HCT116 (cell line): ENCODE measurements around the gene TYW5. TPM values are rescaled to one million over a fixed set of nuclear protein-coding genes. Genes with fewer than 3 reads are reported as not detected.

Experiments
- ATAC-seq: fragments of 200-7000 bp; cut with Tn5 transposase; 2 replicates; pipeline ENCODE4 v1.9.1; 2020; ENCODE audit warnings: mild to moderate bottlenecking, moderate library complexity
- BruUV-seq: library from RNA; stranded (reverse); fragments of 400-500 nt; replicated peaks from 2 replicates; lab custom pipeline; 2021; lab: Mats Ljungman, UMichigan
- CTCF ChIA-PET: fragments of 300-600 bp; sonication (Branson Sonifier 250); formaldehyde crosslinking; loops from one replicate; lab custom pipeline; 2021; ENCODE audit warnings: antibody characterized with exemption; lab: Charles Lee
- POLR2A ChIA-PET: fragments of 300-600, 350-600 bp; sonication (Branson Sonifier 250); formaldehyde crosslinking; loops from one replicate; lab custom pipeline; 2021; ENCODE audit warnings: antibody characterized with exemption; lab: Charles Lee
- RAD21 ChIA-PET, 2 experiments: fragments of 300-600 bp; sonication (Branson Sonifier 250); formaldehyde crosslinking; loops; one replicate each; lab custom pipeline; 2023; ENCODE audit warnings: low total read pairs in 2 of 2; ENCODE audit not compliant: uncharacterized antibody in 2 of 2, unreplicated experiment in 2 of 2, low non-redundant PET in 1 of 2; lab: Charles Lee
- DNase-seq: peaks from one replicate; pipeline ENCODE4 v3.0.0-alpha.2; 2010; ENCODE audit warnings: low read depth, low spot score
- H2AFZ ChIP-seq: fragments of 200-600 bp; shearing (Covaris generic), sonication (generic); 2 replicates; pipeline ENCODE4 v1.6.1; 2017; ENCODE audit warnings: low read depth, mixed run types, mixed read lengths, antibody characterized with exemption, low read length; ENCODE audit not compliant: poor library complexity, severe bottlenecking
- H3K27ac ChIP-seq: 2 replicates; pipeline ENCODE4 v1.5.1; 2012; ENCODE audit warnings: low read depth, low read length
- H3K27me3 ChIP-seq: fragments of 200-600 bp; sonication (generic); 2 replicates; pipeline ENCODE4 v1.6.1; 2016; ENCODE audit warnings: mixed run types, low read length, mixed read lengths; ENCODE audit not compliant: insufficient read depth
- H3K36me3 ChIP-seq, 2 experiments: fragments of 200-500 bp in 1 of 2; fragments of 200-600 bp in 1 of 2; sonication (Bioruptor generic) in 1 of 2; sonication (generic) in 1 of 2; 2 replicates each; pipeline versions ENCODE4 v1.5.1 to v1.6.1; 2014 to 2016; ENCODE audit warnings: low read length in 2 of 2, inconsistent platforms in 1 of 2, mixed read lengths in 1 of 2, mixed run types in 1 of 2; ENCODE audit not compliant: insufficient read depth in 2 of 2, control insufficient read depth in 1 of 2
- H3K4me1 ChIP-seq, 2 experiments: fragments of 200-600 bp in 1 of 2; sonication (generic) in 1 of 2; 2 replicates each; pipeline versions ENCODE4 v1.5.1 to v1.6.1; 2012 to 2017; ENCODE audit warnings: low read length in 2 of 2, inconsistent platforms in 1 of 2, mild to moderate bottlenecking in 1 of 2, mixed read lengths in 1 of 2, mixed run types in 1 of 2, moderate library complexity in 1 of 2; ENCODE audit not compliant: insufficient read depth in 2 of 2, control insufficient read depth in 1 of 2
- H3K4me2 ChIP-seq: fragments of 200-600 bp; sonication (generic); 2 replicates; pipeline ENCODE4 v1.6.1; 2017; ENCODE audit warnings: mixed run types, low read length, mixed read lengths
- H3K4me3 ChIP-seq, 2 experiments: fragments of 200-600 bp in 1 of 2; sonication (generic) in 1 of 2; replicated peaks in 1 of 2; 2 replicates each; pipeline ENCODE4 v1.5.1; 2011 to 2016; ENCODE audit warnings: low read length in 2 of 2, control low read depth in 1 of 2, low read depth in 1 of 2, mild to moderate bottlenecking in 1 of 2, mixed read lengths in 1 of 2, mixed run types in 1 of 2
- H3K79me2 ChIP-seq: fragments of 200-600 bp; sonication (generic); 2 replicates; pipeline ENCODE4 v1.6.1; 2017; ENCODE audit warnings: mild to moderate bottlenecking, mixed run types, low read length, moderate library complexity, mixed read lengths; ENCODE audit not compliant: insufficient read depth
- H3K9ac ChIP-seq: fragments of 200-600 bp; sonication (generic); 2 replicates; pipeline ENCODE4 v1.6.1; 2016; ENCODE audit warnings: low read length, mixed read lengths
- H3K9me2 ChIP-seq: fragments of 200-600 bp; sonication (generic), shearing (Covaris generic); 2 replicates; pipeline ENCODE4 v1.6.1; 2017; ENCODE audit warnings: mixed run types, mild to moderate bottlenecking, moderate library complexity; ENCODE audit not compliant: insufficient read depth
- H3K9me3 ChIP-seq, 2 experiments: fragments of 200-500 bp in 1 of 2; fragments of 200-600 bp in 1 of 2; sonication (Bioruptor generic) in 1 of 2; sonication (generic) in 1 of 2; 2 replicates each; pipeline ENCODE4 v1.6.1; 2014 to 2017; ENCODE audit warnings: low read length in 2 of 2, mixed read lengths in 2 of 2, inconsistent platforms in 1 of 2, low read depth in 1 of 2, mild to moderate bottlenecking in 1 of 2, mixed run types in 1 of 2, moderate library complexity in 1 of 2; ENCODE audit not compliant: control insufficient read depth in 1 of 2, insufficient read depth in 1 of 2
- H4K20me1 ChIP-seq: fragments of 200-600 bp; sonication (generic), shearing (Covaris generic); 2 replicates; pipeline ENCODE4 v1.6.1; 2017; ENCODE audit warnings: mixed run types, mild to moderate bottlenecking, moderate library complexity; ENCODE audit not compliant: insufficient read depth
- EGR1 ChIP-seq: IDR thresholded peaks from 2 replicates; pipeline ENCODE4 v1.6.1; 2012; ENCODE audit warnings: low read depth
- FOSL1 ChIP-seq: IDR thresholded peaks from 2 replicates; pipeline ENCODE4 v1.6.1; 2012; ENCODE audit warnings: low read depth
- JUND ChIP-seq: IDR thresholded peaks from 2 replicates; pipeline ENCODE4 v1.6.1; 2012
- SIN3A ChIP-seq: IDR thresholded peaks from 2 replicates; pipeline ENCODE4 v1.6.1; 2012; ENCODE audit warnings: low read depth
- TCF7L2 ChIP-seq: IDR thresholded peaks from 2 replicates; pipeline ENCODE4 v1.7.0; 2011; ENCODE audit warnings: borderline replicate concordance, inconsistent platforms; ENCODE audit not compliant: insufficient read depth, insufficient read length; ENCODE audit errors: extremely low read depth
- ZFX ChIP-seq: fragments of 450-650 bp; IDR thresholded peaks from 2 replicates; pipeline ENCODE4 v1.6.1; 2017
- intact Hi-C: fragments of 100-400 bp; cut with micrococcal nuclease; formaldehyde crosslinking; loops from 2 replicates; pipeline ENCODE4 v1.10.0; 2022
- total RNA-seq: library from RNA; stranded (reverse); gene quantifications from one replicate; pipeline ENCODE4 v1.2.1, GENCODE V29; 2021; ENCODE audit not compliant: unreplicated experiment
- TF ChIP-seq, protein P1 (sequence below): IDR thresholded peaks from 2 replicates; pipeline ENCODE4 v1.6.1; 2012
- TF ChIP-seq, protein P2 (sequence below): IDR thresholded peaks from 2 replicates; pipeline ENCODE4 v1.6.1; 2012
- TF ChIP-seq, protein P3 (sequence below): IDR thresholded peaks from 2 replicates; pipeline ENCODE4 v1.6.1; 2012; ENCODE audit warnings: low read depth

Gene TYW5
- total RNA-seq, 1 experiment from 2014 or later, result 7.7 TPM

DNA sequence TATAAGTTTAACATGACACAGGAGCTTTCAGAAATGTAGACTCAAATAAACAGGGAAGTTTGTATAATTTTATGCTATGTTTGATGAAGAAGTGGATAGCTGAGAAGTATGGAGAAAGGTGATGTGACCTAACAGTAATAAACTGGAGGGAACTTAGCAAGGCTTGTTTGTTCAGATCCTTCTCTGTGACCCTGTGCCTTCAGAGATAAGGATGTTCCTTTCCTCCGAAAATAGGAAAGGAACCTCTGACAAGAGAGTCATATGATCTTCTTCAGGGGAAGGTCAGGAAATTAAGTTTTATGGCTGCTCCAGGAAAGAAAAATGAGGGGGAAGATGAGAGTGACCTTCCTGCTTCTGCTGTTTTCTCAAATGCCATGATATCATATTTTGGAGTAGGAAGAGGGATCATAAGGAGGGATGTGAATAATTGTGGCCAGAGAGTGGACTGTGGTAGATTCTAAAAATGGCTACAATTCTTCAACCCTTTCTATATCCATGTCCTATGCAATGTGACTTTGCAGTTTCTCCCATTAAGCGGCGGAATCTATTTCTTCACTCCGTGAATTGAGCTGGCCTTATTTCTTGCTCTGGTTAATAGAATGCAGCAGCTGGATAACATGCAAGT, 52.7 kb downstream of the TYW5 start:
- ChIA-PET POLR2A (no interaction called here), RAD21 (no interaction called here), CTCF (no interaction called here)
- H3K79me2 ChIP-seq, result no peaks in the 10 kb centered on the region
- no peaks in the 10 kb centered on the region for H3K4me1 ChIP-seq
- H2AFZ ChIP-seq, result no peak overlapping the region
- TF ChIP-seq EGR1 (no peak), FOSL1 (no peak)
- H3K9me2 ChIP-seq, result no peaks in the 10 kb centered on the region
- DNase-seq, result no peak
- no peak for ATAC-seq
- no peaks in the 10 kb centered on the region for H3K27me3 ChIP-seq
- no peak overlapping the region for H3K9ac ChIP-seq
- H3K27ac ChIP-seq, result no peak overlapping the region
- no peak overlapping the region for H3K4me3 ChIP-seq
- intact Hi-C loops, result no loop called here
- H3K4me2 ChIP-seq, result no peak overlapping the region
- no TSS peak for BruUV-seq
- H4K20me1 ChIP-seq, result no peaks in the 10 kb centered on the region
- no peaks in the 10 kb centered on the region for H3K9me3 ChIP-seq
- no peaks in the 10 kb centered on the region for H3K36me3 ChIP-seq

DNA sequence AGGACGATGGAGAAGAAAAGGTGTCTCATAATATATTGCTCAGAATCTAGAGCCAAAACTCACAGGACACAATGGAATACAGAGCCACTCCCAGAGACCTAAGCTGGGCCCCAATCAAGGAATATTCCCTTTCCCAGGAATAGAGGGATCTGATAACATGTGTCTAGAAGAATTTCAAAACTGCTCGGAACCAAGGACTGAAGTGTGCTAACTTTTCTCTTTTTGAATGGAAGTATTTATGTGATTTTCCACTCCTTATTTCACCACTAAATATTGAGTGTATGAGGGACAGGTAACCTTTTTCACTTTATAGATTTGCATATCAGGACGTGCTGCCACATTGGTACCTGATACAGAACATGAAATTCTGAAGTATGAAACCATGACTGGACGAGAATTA, 53.3 kb downstream of the TYW5 start:
- Histone ChIP-seq H3K4me1 (no peaks in the 10 kb centered on the region), H3K36me3 (no peaks in the 10 kb centered on the region), H3K9me3 (no peaks in the 10 kb centered on the region), H3K4me3 (no peak overlapping the region), H3K79me2 (no peaks in the 10 kb centered on the region), H4K20me1 (no peaks in the 10 kb centered on the region), H3K27me3 (no peaks in the 10 kb centered on the region), H2AFZ (no peak overlapping the region), H3K9me2 (no peaks in the 10 kb centered on the region), H3K27ac (no peak overlapping the region), H3K4me2 (no peak overlapping the region), H3K9ac (no peak overlapping the region)
- ChIA-PET CTCF (no interaction called here), POLR2A (no interaction called here), RAD21 (no interaction called here)
- DNase-seq (no peak), ATAC-seq (no peak)
- no TSS peak for BruUV-seq
- intact Hi-C loops, result no loop called here
- TF ChIP-seq, protein P1, sequence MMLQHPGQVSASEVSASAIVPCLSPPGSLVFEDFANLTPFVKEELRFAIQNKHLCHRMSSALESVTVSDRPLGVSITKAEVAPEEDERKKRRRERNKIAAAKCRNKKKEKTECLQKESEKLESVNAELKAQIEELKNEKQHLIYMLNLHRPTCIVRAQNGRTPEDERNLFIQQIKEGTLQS, result no peak
- TF ChIP-seq, protein P2, sequence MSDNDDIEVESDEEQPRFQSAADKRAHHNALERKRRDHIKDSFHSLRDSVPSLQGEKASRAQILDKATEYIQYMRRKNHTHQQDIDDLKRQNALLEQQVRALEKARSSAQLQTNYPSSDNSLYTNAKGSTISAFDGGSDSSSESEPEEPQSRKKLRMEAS, result no peak
- TF ChIP-seq SIN3A (no peak), TCF7L2 (no peak), JUND (no peak), ZFX (no peak)
- TF ChIP-seq, protein P3, sequence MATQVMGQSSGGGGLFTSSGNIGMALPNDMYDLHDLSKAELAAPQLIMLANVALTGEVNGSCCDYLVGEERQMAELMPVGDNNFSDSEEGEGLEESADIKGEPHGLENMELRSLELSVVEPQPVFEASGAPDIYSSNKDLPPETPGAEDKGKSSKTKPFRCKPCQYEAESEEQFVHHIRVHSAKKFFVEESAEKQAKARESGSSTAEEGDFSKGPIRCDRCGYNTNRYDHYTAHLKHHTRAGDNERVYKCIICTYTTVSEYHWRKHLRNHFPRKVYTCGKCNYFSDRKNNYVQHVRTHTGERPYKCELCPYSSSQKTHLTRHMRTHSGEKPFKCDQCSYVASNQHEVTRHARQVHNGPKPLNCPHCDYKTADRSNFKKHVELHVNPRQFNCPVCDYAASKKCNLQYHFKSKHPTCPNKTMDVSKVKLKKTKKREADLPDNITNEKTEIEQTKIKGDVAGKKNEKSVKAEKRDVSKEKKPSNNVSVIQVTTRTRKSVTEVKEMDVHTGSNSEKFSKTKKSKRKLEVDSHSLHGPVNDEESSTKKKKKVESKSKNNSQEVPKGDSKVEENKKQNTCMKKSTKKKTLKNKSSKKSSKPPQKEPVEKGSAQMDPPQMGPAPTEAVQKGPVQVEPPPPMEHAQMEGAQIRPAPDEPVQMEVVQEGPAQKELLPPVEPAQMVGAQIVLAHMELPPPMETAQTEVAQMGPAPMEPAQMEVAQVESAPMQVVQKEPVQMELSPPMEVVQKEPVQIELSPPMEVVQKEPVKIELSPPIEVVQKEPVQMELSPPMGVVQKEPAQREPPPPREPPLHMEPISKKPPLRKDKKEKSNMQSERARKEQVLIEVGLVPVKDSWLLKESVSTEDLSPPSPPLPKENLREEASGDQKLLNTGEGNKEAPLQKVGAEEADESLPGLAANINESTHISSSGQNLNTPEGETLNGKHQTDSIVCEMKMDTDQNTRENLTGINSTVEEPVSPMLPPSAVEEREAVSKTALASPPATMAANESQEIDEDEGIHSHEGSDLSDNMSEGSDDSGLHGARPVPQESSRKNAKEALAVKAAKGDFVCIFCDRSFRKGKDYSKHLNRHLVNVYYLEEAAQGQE, result no peak
- TF ChIP-seq, all 23 proteins: peak for 0
